Osteocyte (in vitro differentiated cells): ENCODE results near the gene KAZALD1. TPM values are rescaled to one million over a fixed set of nuclear protein-coding genes. Genes with fewer than 3 reads are reported as not detected.

ENCODE experiments used
- DNase-seq: peaks from one replicate; pipeline ENCODE4 v3.0.0; 2021; ENCODE audit warnings: mixed read lengths; ENCODE audit not compliant: unreplicated experiment; ENCODE audit errors: extremely low spot score
- H3K27ac Mint-ChIP-seq: one replicate; pipeline ENCODE4 v1.8.0; 2021; ENCODE audit warnings: mild to moderate bottlenecking, mixed read lengths; ENCODE audit not compliant: unreplicated experiment
- H3K27me3 Mint-ChIP-seq: one replicate; pipeline ENCODE4 v1.8.0; 2021; ENCODE audit warnings: mixed read lengths; ENCODE audit not compliant: unreplicated experiment
- H3K36me3 Mint-ChIP-seq: one replicate; pipeline ENCODE4 v1.8.0; 2021; ENCODE audit warnings: mixed read lengths; ENCODE audit not compliant: unreplicated experiment
- H3K4me1 Mint-ChIP-seq: one replicate; pipeline ENCODE4 v1.8.0; 2021; ENCODE audit warnings: mixed read lengths; ENCODE audit not compliant: unreplicated experiment
- H3K4me3 Mint-ChIP-seq: one replicate; pipeline ENCODE4 v1.8.0; 2021; ENCODE audit warnings: mild to moderate bottlenecking, moderate library complexity, mixed read lengths; ENCODE audit not compliant: unreplicated experiment
- H3K9me3 Mint-ChIP-seq: one replicate; pipeline ENCODE4 v1.8.0; 2021; ENCODE audit warnings: mixed read lengths; ENCODE audit not compliant: unreplicated experiment
- CTCF ChIP-seq: fragments of 200-600 bp; sonication (generic); IDR thresholded peaks from 2 replicates; pipeline ENCODE4 v1.5.0; 2021; ENCODE audit warnings: antibody characterized with exemption, mild to moderate bottlenecking, moderate library complexity
- total RNA-seq: library from RNA; stranded (reverse); gene quantifications from 2 replicates; pipeline ENCODE4 v1.2.1, GENCODE V29; 2021

KAZALD1 gene
- total RNA-seq, 1 donor from 2014 or later, result 49.0 TPM

GRCh38 chr10:101054876-101055275, 6.9 kb upstream of the KAZALD1 start:
- H3K9me3 Mint-ChIP-seq, result no peaks in the 10 kb centered on the region
- H3K4me3 Mint-ChIP-seq, result no peak overlapping the region
- H3K27ac Mint-ChIP-seq, result no peak overlapping the region
- peaks cover 16% of the 10 kb centered on the region for H3K4me1 Mint-ChIP-seq
- no peaks in the 10 kb centered on the region for H3K27me3 Mint-ChIP-seq
- no peak for DNase-seq
- no peaks in the 10 kb centered on the region for H3K36me3 Mint-ChIP-seq
- no peak for TF ChIP-seq CTCF

GRCh38 chr10:101055411-101055810, 6.4 kb upstream of the KAZALD1 start:
- peaks cover 17% of the 10 kb centered on the region for H3K4me1 Mint-ChIP-seq
- H3K4me3 Mint-ChIP-seq, result no peak overlapping the region
- H3K9me3 Mint-ChIP-seq, result no peaks in the 10 kb centered on the region
- no peaks in the 10 kb centered on the region for H3K27me3 Mint-ChIP-seq
- no peak for DNase-seq
- H3K36me3 Mint-ChIP-seq, result no peaks in the 10 kb centered on the region
- no peak overlapping the region for H3K27ac Mint-ChIP-seq
- TF ChIP-seq CTCF, result peak; percentile 9

- DNase-seq, result no peak
- no peaks in the 10 kb centered on the region for H3K27me3 Mint-ChIP-seq
- H3K4me1 Mint-ChIP-seq, result peaks cover 11% of the 10 kb centered on the region
- no peak overlapping the region for H3K4me3 Mint-ChIP-seq
- H3K9me3 Mint-ChIP-seq, result no peaks in the 10 kb centered on the region
- TF ChIP-seq CTCF, result no peak
- no peak overlapping the region for H3K27ac Mint-ChIP-seq
- no peaks in the 10 kb centered on the region for H3K36me3 Mint-ChIP-seq
These were observed 5.2 kb upstream of the KAZALD1 start for GRCh38 chr10:101056365-101057151.

GRCh38 chr10:101060036-101060950, 1.5 kb upstream of the KAZALD1 start:
- peak; percentile 92 for DNase-seq
- Mint-ChIP-seq H3K4me3 (peak overlapping the region; percentile 87), H3K27me3 (no peaks in the 10 kb centered on the region), H3K9me3 (no peaks in the 10 kb centered on the region), H3K27ac (peak overlapping the region; percentile 98), H3K4me1 (peaks cover 40% of the 10 kb centered on the region), H3K36me3 (no peaks in the 10 kb centered on the region)
- peak; percentile 93 for TF ChIP-seq CTCF
